Mesothelial cell of epicardium (in vitro differentiated cells): ENCODE data around the gene NRARP. TPM values are rescaled to one million over a fixed set of nuclear protein-coding genes. Genes with fewer than 3 reads are reported as not detected.
"Not testable (repeated sequence)": the region's sequence is repeated elsewhere in the genome, so short reads cannot be mapped to it uniquely, and the experiment has no call there.

ENCODE experiments used
- DNase-seq, 2 experiments: peaks; one replicate each; pipeline ENCODE4 v3.0.0; 2021; ENCODE audit warnings: low spot score in 2 of 2; ENCODE audit not compliant: unreplicated experiment in 2 of 2
- H3K27ac Mint-ChIP-seq: 2 replicates; pipeline ENCODE4 v1.8.0; 2021; ENCODE audit warnings: mixed read lengths
- H3K27me3 Mint-ChIP-seq: 2 replicates; pipeline ENCODE4 v1.8.0; 2021; ENCODE audit warnings: low read depth, mixed read lengths
- H3K36me3 Mint-ChIP-seq: 2 replicates; pipeline ENCODE4 v1.8.0; 2021; ENCODE audit warnings: mixed read lengths
- H3K4me1 Mint-ChIP-seq: 2 replicates; pipeline ENCODE4 v1.8.0; 2021; ENCODE audit warnings: mixed read lengths
- H3K4me3 Mint-ChIP-seq: 2 replicates; pipeline ENCODE4 v1.8.0; 2021; ENCODE audit warnings: mild to moderate bottlenecking, moderate library complexity, mixed read lengths
- H3K9me3 Mint-ChIP-seq: 2 replicates; pipeline ENCODE4 v1.8.0; 2021; ENCODE audit warnings: mixed read lengths
- CTCF ChIP-seq: fragments of 200-600 bp; sonication (generic); IDR thresholded peaks from one replicate; pipeline ENCODE4 v1.5.0; 2021; ENCODE audit warnings: antibody characterized with exemption; ENCODE audit not compliant: unreplicated experiment
- total RNA-seq: library from RNA; stranded (reverse); gene quantifications from 3 replicates; pipeline ENCODE4 v1.2.1, GENCODE V29; 2021

Gene NRARP
- total RNA-seq, 1 donor from 2014 or later = 9.6 TPM

DNA sequence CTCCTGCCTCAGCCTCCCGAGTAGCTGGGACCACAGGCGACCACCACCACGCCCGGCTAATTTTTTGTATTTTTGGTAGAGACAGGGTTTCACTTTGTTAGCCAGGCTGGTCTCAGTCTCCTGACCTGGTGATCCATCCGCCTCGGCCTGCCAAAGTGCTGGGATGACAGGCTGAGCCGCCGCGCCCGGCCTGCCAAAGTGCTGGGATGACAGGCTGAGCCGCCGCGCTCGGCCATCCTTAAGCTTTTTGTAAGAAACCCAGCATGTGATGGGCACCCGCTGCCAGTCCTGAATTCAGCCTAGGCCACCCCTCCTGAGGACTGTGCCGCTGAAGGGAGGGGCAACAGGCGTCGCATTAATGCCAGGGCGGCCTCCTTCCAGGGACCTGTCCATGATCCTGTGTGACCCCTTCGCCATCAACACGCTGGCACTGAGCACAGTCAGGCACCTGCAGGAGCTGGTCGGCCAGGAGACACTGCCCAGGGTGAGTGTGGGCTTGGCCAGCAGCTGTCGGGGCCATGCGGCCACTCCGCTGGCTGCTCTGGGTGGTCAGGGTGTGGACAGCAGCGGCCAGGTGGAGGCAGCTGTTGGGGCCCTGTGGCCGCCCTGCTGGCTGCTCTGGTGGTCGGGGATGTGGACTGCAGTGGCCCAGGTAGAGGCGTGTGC lies 36.4 kb downstream of the NRARP start:
- Mint-ChIP-seq H3K27me3 (no peaks in the 10 kb centered on the region), H3K9me3 (no peaks in the 10 kb centered on the region), H3K4me3 (no peak overlapping the region), H3K36me3 (peaks cover 17% of the 10 kb centered on the region), H3K4me1 (no peaks in the 10 kb centered on the region), H3K27ac (no peak overlapping the region)
- no peak for TF ChIP-seq CTCF
- no peak for DNase-seq

- Mint-ChIP-seq H3K4me3 (no peak overlapping the region), H3K4me1 (no peaks in the 10 kb centered on the region), H3K27ac (no peak overlapping the region), H3K36me3 (peaks cover 10% of the 10 kb centered on the region), H3K9me3 (no peaks in the 10 kb centered on the region), H3K27me3 (no peaks in the 10 kb centered on the region)
- DNase-seq = no peak
- no peak for TF ChIP-seq CTCF
Observed at GRCh38 chr9:137264067-137264466, 38.0 kb downstream of the NRARP start.

DNA sequence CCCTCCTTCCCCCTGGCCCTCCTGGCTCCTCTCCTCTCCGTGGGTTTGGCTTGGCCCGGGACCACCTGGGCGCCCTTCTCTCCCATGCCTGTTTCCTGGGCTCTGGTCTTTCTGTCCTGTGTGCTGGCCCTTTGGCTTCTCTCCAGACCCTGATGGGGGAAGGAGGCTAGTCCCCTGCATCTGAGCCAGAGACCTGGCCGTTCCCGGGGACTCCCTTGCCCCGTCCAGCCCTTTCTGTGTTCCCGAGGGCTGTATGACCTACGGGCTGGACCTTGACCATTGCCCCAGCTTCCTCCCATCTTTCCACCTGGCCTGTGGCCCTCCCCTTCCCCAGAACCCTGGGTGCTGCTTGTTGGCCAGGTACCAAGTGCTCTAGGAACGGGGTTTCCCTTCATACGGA lies 38.6 kb downstream of the NRARP start:
- no peak for TF ChIP-seq CTCF
- no peaks in the 10 kb centered on the region for H3K9me3 Mint-ChIP-seq
- H3K4me1 Mint-ChIP-seq = no peaks in the 10 kb centered on the region
- DNase-seq = no peak
- H3K4me3 Mint-ChIP-seq = no peak overlapping the region
- no peak overlapping the region for H3K27ac Mint-ChIP-seq
- H3K36me3 Mint-ChIP-seq = peaks cover 8% of the 10 kb centered on the region
- no peaks in the 10 kb centered on the region for H3K27me3 Mint-ChIP-seq

DNA sequence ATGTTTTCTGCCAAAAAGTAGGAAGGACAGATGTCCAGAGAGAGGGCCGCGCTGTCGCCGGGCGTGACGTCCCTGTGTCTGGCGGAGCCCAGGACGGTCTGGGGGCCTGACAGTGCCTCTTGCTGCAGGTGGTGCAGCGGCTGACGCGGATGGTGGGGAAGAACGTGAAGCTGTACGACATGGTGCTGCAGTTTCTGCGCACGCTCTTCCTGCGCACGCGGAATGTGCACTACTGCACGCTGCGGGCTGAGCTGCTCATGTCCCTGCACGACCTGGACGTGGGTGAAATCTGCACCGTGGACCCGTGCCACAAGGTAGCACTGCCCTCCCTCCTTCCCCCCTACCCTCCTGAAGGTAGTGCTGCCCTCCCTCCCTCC lies 39.2 kb downstream of the NRARP start:
- H3K27ac Mint-ChIP-seq = no peak overlapping the region
- no peak for DNase-seq
- H3K4me3 Mint-ChIP-seq = no peak overlapping the region
- H3K4me1 Mint-ChIP-seq = no peaks in the 10 kb centered on the region
- no peaks in the 10 kb centered on the region for H3K9me3 Mint-ChIP-seq
- H3K27me3 Mint-ChIP-seq = no peaks in the 10 kb centered on the region
- peaks cover 7% of the 10 kb centered on the region for H3K36me3 Mint-ChIP-seq
- no peak for TF ChIP-seq CTCF

GRCh38 chr9:137262173-137262908 lies 39.7 kb downstream of the NRARP start:
- not testable (repeated sequence) for H3K4me3 Mint-ChIP-seq, H3K36me3 Mint-ChIP-seq, H3K9me3 Mint-ChIP-seq, H3K27ac Mint-ChIP-seq, H3K27me3 Mint-ChIP-seq, H3K4me1 Mint-ChIP-seq, DNase-seq
- TF ChIP-seq CTCF = peak; percentile 35
